Stimulated activated CD4-positive, alpha-beta T cell treated with anti-CD3 and anti-CD28 coated beads, TNF-alpha, amount 100 ng/mL, for 4 hours (primary cell): ENCODE results near the gene DLX4.

Experiments
- DNase-seq, 3 experiments: peaks; one replicate each; pipeline ENCODE4 v3.0.0-alpha.2; 2020; ENCODE audit warnings: low read depth in 3 of 3

Gene DLX4

DNA sequence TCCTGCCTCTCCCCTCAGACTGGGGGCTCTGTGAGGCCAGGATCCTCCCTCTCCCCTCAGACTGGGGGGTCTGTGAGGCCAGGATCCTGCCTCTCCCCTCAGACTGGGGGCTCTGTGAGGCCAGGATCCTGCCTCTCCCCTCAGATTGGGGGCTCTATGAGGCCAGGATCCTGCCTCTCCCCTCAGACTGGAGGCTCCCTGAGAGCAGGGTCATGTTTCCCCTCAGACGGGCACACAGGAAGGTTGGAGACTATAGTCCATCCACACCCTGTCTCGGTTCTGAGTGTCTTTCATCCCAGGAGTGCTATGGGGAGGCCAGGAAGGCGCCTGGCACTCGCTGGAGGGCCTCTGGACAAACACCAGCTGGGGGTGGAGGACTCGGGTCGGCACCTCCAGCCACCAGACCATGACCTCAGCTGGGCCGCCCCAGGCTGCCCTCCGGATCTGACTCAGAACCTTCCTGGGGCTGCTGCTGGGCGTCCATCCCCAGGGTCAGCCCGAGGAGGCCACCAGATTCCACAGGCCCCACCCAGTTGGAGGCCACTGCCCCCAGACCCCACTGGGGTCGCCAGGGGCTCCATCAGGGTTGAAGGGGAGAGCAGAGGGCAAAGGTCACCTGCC is 21.9 kb upstream of the DLX4 start:
- no peak for DNase-seq

DNA sequence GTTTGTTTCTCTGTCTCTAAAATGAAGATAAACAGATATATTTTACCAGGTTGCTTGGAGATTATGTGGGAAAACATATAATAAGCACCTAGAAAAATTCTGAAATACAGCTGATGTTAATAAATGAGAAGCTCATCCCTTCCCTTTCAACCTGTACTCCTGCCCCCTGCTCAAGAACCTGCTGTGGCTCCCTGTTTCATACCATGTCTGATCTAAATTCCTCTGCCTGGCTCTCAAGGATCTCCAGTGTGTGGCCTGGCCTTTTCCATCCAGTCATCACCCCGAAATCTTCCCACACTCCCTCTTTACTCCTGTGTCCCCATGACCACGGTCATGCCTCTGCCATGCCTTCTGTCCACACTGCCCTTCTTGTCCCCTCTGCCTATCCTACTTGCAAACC is 19.4 kb upstream of the DLX4 start:
- no peak for DNase-seq

GRCh38 chr17:49951362-49952082 is 17.5 kb upstream of the DLX4 start:
- no peak for DNase-seq

GRCh38 chr17:49952209-49952911 is 16.6 kb upstream of the DLX4 start:
- peak; percentile 62 to 64 (median 64) for DNase-seq

- DNase-seq: no peak
Measured at GRCh38 chr17:49952912-49953497, 16.0 kb upstream of the DLX4 start.

DNA sequence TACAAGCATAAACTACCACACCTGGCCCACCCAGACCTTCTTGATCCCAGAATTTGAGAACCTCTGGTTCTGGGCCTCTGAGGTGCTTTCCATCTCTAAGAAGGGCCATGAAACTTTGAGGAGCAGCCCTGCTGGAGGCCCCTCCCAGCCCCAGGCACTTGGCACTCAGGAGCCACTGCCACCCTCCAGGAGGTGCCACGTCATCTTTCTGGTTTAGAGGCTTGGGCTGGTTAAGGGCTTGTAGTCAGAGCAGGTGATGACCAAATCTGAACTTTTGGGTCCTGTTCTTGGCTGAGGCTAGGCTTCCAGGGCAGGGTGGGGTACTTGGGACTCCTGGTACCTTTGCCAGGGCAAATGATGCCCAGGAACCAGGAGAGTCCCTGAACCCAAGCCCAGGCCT is 13.8 kb upstream of the DLX4 start:
- DNase-seq: no peak

GRCh38 chr17:49956780-49957179 is 12.2 kb upstream of the DLX4 start:
- DNase-seq: no peak

GRCh38 chr17:49957350-49957749 is 11.6 kb upstream of the DLX4 start:
- DNase-seq: no peak

- DNase-seq: no peak
Measured at GRCh38 chr17:49958723-49959122, 10.3 kb upstream of the DLX4 start.

DNA sequence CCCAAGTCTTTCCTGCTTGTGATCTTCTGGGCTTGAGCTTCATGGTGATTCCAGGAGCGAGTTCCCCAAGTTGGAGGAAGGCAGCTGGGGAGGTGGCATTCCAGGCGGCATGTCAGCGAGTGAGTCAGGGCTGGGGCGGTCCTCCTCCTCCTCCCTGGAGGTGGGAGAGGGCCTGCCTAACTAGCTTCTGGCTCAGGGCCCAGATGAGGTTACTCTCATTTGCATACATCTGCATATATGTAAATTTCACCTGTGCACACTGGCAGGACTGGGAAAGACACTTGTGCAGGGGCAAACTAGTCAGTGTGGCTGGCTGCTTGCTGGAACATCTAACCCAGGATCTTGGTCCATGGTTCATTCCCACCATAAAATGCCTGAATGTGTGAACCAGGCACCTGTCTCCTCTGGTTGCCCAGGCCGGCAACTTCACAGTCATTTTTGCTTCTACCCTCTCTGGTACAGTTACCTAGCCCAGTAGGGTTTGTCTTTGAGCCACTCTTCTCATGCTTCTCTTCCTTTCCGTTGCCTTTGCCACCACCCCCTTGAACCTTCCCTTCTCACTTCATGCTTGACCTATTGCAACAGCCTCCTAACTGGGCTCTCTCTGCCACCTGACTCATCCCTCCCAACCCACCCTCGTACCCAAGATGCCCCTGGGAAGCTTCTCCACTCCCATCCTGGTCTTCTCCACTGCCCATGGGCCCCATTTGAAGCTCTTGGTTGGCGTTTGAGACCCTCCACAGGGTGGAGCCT is 9.6 kb upstream of the DLX4 start:
- no peak for DNase-seq

- no peak for DNase-seq
Measured at GRCh38 chr17:49962599-49963308, 6.2 kb upstream of the DLX4 start.

DNA sequence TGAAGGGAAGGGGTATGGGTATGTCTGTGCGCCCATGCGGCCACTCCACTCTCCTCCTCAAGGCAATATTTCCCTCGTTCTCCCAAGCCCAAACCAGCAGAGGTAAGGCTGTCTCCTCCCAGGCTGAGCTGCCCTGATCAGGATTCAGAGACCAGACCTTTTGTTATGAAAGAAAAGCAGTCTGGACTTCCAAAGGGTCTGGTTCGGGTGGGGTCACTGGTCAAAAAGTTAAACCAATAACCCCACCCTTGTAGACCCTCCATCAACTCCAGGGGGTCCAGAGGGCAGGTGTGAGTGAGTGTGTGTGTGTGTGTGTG is 5.7 kb upstream of the DLX4 start:
- DNase-seq: no peak

DNA sequence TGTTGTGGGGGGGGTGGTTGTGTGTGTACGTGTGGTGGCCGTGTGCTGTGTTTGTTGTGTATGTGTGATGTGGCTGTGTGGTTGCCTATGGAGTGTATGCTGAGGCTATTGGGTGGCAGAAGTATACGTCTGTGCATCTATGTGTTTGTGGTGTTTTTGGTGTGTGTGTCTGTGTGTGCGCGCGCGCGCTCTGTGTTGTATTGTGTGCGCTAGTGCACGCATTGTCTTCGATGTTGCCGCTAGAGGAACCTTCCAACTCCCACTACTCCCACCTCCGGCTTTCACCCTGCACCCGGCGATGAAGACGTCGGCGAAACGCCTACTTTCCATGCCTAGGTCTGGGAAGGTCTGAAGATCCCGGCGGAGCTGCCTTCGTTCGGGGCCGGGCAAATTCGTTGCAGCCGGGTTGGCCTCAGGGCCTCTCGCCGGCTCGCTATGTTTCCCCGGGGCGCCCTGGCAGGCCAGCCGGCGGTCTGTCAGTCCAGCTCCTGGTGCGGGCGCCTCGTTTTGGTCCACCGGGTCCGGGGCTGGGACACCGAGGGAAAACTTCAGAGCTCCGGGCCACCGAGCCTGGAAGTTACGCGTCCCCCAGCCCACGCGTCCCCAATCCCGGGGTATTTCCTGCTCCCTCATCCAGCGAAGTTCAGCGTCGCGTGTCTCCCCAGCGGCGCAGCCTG is 5.2 kb upstream of the DLX4 start:
- DNase-seq: no peak

- DNase-seq: no peak
Measured at GRCh38 chr17:49964303-49964768, 4.7 kb upstream of the DLX4 start.

GRCh38 chr17:49964769-49965523 is 4.0 kb upstream of the DLX4 start:
- no peak for DNase-seq

DNA sequence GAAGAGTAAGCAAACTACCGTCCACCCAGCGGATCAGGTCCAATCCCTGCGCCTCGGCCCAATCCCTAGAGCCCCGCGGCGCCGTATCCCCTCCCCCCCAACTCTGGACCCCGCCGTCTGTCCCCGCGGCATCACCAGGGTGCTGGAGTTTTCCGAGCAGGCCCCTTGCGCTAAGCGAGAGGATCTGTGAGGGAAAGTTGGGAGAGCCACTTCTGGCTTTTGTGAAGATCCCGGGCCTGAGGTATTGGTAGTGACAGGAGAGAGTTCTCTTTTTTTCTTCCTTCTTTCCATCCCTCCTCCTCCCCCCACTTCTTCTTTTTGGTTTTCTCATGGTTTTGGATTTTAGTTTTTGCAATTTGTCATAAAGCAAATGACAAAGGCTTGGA is 3.5 kb upstream of the DLX4 start:
- DNase-seq: no peak

DNA sequence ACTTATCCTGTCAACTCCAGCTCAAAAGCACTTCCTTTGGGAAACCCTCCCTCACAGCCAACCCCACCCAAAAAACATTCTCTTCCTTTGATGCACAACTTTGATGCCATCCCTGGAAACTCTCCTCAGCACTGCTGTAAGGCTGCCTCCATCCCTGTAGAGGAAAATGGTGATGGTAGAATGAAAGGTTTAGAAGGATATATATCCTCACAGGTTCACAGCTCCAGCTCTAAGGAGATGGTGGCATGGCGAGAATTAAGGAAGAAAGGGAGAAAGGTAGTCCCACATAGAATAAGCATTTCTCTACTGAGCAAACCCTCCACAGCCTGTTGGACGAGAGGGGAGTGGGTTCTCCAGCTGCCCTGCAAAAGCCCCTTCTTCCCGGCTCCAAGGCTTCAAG is 2.2 kb upstream of the DLX4 start:
- no peak for DNase-seq

DNA sequence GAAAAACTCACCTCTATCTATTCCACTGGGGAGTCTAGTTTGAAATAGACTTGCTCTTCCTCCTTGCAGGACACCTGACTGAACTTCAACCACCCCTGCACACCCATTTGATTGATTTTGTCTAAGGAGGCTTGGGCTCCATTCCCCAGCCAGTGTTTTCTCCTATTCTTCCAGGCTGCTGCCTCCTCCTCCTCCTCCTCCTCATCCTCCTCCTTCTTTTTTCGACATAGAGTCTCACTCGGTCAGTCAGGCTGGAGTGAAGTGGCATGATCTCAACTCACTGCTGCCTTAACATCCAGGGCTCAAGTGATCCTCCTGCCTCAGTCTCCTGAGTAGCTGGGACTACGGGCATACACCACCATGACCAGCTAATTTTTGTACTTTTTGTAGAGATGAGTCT is 1.8 kb upstream of the DLX4 start:
- no peak for DNase-seq

GRCh38 chr17:49967621-49968404 is 1.2 kb upstream of the DLX4 start:
- no peak for DNase-seq
